Measurements from ENCODE around the gene GPR55. TPM values are rescaled to one million over a fixed set of nuclear protein-coding genes. Genes with fewer than 3 reads are reported as not detected.

GPR55 gene
- total RNA-seq, 1 experiment from 2014 or later: not detected

DNA sequence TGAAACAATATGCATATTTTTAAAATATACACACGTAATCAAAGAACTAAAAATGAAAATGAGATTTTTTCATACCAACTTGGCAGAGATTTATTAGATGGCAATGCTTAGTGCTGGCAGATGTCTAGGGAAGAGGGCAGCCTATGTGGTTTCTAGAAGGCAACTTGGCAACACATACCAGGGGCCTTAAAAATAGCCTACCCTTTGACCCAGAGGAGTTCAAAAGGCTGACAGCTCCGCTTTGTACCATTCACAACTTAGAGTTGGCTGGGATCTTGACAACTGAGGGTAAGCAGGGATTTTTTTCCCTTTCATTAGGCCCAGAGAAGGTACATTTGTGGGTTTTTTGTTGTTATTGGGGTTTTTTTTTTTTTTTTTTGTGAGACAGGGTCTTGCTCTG is 26.4 kb upstream of the GPR55 start:
- TF ChIP-seq, protein P1, sequence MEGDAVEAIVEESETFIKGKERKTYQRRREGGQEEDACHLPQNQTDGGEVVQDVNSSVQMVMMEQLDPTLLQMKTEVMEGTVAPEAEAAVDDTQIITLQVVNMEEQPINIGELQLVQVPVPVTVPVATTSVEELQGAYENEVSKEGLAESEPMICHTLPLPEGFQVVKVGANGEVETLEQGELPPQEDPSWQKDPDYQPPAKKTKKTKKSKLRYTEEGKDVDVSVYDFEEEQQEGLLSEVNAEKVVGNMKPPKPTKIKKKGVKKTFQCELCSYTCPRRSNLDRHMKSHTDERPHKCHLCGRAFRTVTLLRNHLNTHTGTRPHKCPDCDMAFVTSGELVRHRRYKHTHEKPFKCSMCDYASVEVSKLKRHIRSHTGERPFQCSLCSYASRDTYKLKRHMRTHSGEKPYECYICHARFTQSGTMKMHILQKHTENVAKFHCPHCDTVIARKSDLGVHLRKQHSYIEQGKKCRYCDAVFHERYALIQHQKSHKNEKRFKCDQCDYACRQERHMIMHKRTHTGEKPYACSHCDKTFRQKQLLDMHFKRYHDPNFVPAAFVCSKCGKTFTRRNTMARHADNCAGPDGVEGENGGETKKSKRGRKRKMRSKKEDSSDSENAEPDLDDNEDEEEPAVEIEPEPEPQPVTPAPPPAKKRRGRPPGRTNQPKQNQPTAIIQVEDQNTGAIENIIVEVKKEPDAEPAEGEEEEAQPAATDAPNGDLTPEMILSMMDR (IDR thresholded peaks at IDR 0.05; ENCODE audit: unreplicated experiment): no peak

DNA sequence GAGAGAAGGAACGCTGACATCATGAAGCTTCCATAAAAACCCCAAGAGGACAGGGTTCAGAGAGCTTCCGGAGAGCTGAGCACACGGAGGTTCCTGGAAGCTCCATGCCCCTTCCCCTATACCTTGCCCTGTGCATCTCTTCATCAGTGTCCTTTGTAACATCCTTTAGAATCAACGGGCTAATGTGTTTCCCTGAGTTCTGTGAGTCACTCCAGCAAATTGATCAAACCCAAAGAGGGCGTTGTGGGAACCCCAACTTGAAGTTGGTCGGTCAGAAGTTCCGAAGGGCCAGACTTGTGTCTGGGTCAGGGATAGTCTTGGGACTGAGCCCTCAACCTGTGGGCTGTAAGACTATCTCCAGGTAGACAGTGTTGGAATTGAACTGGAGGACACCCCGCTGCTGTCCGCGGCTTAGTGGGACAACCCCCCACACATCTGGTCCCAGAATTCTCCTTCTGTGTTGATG is 25.9 kb upstream of the GPR55 start:
- Mint-ChIP-seq H3K9me3 (ENCODE audit: unreplicated experiment) (peaks cover 7% of the 10 kb centered on the region), H3K4me3 (ENCODE audit: unreplicated experiment) (no peak overlapping the region), H3K4me1 (ENCODE audit: insufficient read depth, unreplicated experiment) (no peaks in the 10 kb centered on the region), H3K27me3 (ENCODE audit: insufficient read depth, unreplicated experiment) (no peaks in the 10 kb centered on the region), H3K27ac (ENCODE audit: low read depth, unreplicated experiment) (no peak overlapping the region), H3K36me3 (ENCODE audit: insufficient read depth, unreplicated experiment) (no peaks in the 10 kb centered on the region)
- POLR2A ChIA-PET: no interaction called here
- no peak for DNase-seq (ENCODE audit: unreplicated experiment)
- intact Hi-C loops (cut with micrococcal nuclease): no loop called here
- BruUV-seq (replicated peaks): no TSS peak
- CTCF ChIA-PET: interaction anchor here (0.6 kb wide), 2 partner anchors 48 to 346 kb away, joined by 3 to 5 read pairs; no protein-coding TSS in a partner anchor
- TF ChIP-seq, protein P1 (IDR thresholded peaks at IDR 0.05; ENCODE audit: unreplicated experiment): no peak

More for the DNA sequence above, 26.4 kb upstream of the GPR55 start:
- intact Hi-C loops (cut with micrococcal nuclease): no loop called here
- no peaks in the 10 kb centered on the region for H3K27me3 Mint-ChIP-seq (ENCODE audit: insufficient read depth, unreplicated experiment)
- POLR2A ChIA-PET: no interaction called here
- CTCF ChIA-PET: interaction anchor here (0.6 kb wide), 1 partner anchor 345 kb away, joined by 3 read pairs; no protein-coding TSS in a partner anchor
- H3K27ac Mint-ChIP-seq (ENCODE audit: low read depth, unreplicated experiment): no peak overlapping the region
- H3K4me1 Mint-ChIP-seq (ENCODE audit: insufficient read depth, unreplicated experiment): no peaks in the 10 kb centered on the region
- H3K9me3 Mint-ChIP-seq (ENCODE audit: unreplicated experiment): peaks cover 7% of the 10 kb centered on the region
- H3K4me3 Mint-ChIP-seq (ENCODE audit: unreplicated experiment): no peak overlapping the region
- no TSS peak for BruUV-seq (replicated peaks)
- no peaks in the 10 kb centered on the region for H3K36me3 Mint-ChIP-seq (ENCODE audit: insufficient read depth, unreplicated experiment)
- DNase-seq (ENCODE audit: unreplicated experiment): no peak

DNA sequence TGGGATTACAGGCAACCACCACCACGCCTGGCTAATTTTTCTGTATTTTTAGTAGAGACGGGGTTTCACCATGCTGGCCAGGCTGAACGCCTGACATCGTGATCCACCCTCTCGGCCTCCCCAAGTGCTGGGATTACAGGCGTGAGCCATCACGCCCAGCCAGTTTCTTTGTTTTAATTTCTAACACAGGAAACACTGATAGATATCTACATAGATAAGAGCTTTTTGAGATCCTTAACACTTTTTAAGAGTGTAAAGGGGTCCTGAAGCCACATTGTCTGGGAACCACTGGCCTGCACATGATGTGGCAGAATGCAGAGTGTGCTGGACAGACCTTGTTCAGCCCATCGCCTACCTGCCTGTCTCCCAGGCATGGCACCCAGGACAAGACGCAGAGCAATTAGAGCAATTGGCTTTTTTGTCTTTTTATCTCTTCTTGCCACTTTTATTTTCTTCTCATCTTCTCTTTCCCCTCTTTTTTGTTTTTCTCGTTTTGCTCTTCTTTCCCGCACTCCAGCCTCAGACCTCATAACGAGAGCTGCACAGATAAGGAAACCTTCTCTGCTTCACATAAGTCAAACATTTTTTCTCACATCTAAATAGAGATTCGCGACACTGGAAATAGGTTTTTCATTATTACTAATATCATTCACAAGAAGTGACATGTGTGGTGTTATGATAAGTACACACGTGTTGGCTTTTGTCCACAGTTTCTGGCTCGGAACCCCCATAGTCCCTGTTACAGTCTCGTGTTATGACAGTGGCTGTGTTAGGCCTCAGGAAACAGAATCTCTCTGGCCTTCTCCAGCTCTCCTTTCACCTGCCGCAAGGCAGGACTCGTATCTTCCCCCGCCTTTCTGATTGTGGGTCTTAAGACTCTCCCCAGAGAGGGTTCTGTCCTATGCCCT is 25.2 kb upstream of the GPR55 start:
- TF ChIP-seq, protein P1 (IDR thresholded peaks at IDR 0.05; ENCODE audit: unreplicated experiment): no peak
- H3K9me3 Mint-ChIP-seq (ENCODE audit: unreplicated experiment): peaks cover 7% of the 10 kb centered on the region

DNA sequence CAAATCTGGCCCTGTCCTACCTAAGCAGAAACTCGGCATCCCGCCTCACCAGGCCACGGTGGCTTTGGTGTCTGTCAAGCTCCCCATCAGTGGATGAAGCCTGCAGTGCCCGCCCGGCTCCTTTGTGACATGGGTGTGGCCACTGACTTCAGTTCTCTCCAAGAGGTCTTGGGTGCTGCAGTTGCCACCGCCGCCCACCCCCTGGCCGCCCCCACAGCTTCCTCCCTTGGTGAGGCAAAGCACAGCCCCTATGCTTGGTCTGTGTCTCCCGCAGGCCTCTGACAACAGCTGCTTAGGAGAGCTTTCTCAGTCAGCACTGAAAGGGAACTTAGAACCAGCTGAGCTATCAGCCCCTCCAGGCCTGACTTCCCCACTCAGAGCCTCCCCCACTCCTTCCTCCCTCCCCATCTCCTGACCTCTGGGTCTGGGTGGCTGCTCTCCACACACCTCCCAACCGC is 22.9 kb upstream of the GPR55 start:
- no peak for DNase-seq (ENCODE audit: unreplicated experiment)
- Mint-ChIP-seq H3K4me3 (ENCODE audit: unreplicated experiment) (no peak overlapping the region), H3K27ac (ENCODE audit: low read depth, unreplicated experiment) (no peak overlapping the region), H3K9me3 (ENCODE audit: unreplicated experiment) (peaks cover 1% of the 10 kb centered on the region), H3K4me1 (ENCODE audit: insufficient read depth, unreplicated experiment) (peaks cover 1% of the 10 kb centered on the region), H3K36me3 (ENCODE audit: insufficient read depth, unreplicated experiment) (no peaks in the 10 kb centered on the region), H3K27me3 (ENCODE audit: insufficient read depth, unreplicated experiment) (no peaks in the 10 kb centered on the region)
- CTCF ChIA-PET: interaction anchor here (0.6 to 1.6 kb wide), 3 partner anchors 39 to 873 kb away, joined by 5 to 7 read pairs (median 5); no protein-coding TSS in a partner anchor
- intact Hi-C loops (cut with micrococcal nuclease): no loop called here
- TF ChIP-seq, protein P1 (IDR thresholded peaks at IDR 0.05; ENCODE audit: unreplicated experiment): no peak
- BruUV-seq (replicated peaks): no TSS peak
- POLR2A ChIA-PET: interaction anchor here (1.1 kb wide), 1 partner anchor 10 kb away, joined by 3 read pairs; no protein-coding TSS in a partner anchor

More for the DNA sequence above, 25.2 kb upstream of the GPR55 start:
- intact Hi-C loops (cut with micrococcal nuclease): no loop called here
- CTCF ChIA-PET: interaction anchor here (0.6 kb wide), 1 partner anchor 47 kb away, joined by 5 read pairs; no protein-coding TSS in a partner anchor
- DNase-seq (ENCODE audit: unreplicated experiment): no peak
- Mint-ChIP-seq H3K4me1 (ENCODE audit: insufficient read depth, unreplicated experiment) (no peaks in the 10 kb centered on the region), H3K36me3 (ENCODE audit: insufficient read depth, unreplicated experiment) (no peaks in the 10 kb centered on the region), H3K27ac (ENCODE audit: low read depth, unreplicated experiment) (no peak overlapping the region), H3K4me3 (ENCODE audit: unreplicated experiment) (no peak overlapping the region), H3K27me3 (ENCODE audit: insufficient read depth, unreplicated experiment) (no peaks in the 10 kb centered on the region)
- POLR2A ChIA-PET: no interaction called here
- no TSS peak for BruUV-seq (replicated peaks)

Data from MCF 10A (cell line).